Activated CD4-positive, alpha-beta T cell treated with anti-CD3 and anti-CD28 coated beads, Interleukin-2, amount 50 U/mL, for 1 hour (primary cell): Measurements from ENCODE around the gene KCNC4.

Experiments
- DNase-seq: peaks from one replicate; pipeline ENCODE4 v3.0.0-alpha.2; 2020

KCNC4 gene

DNA sequence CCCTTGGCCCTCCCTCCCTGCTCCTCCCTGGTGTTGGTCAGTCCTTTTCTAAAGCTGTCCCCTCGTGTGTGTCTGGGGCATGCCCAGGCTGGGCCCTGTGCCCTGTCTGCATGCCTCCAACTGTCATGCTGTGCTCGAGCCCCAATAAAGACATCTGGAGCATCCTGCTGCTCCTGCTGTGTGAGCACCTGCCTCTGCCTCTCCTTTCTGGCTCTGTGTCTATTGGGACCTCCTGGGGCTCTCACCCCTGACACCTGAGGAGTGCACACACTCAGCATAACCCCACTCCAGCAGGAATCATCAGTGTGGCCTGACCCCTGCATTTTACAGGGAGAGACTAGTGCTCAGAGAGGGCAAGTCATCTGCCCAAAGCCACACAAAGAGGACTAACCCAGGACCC is 23.7 kb downstream of the KCNC4 start:
- no peak for DNase-seq

DNA sequence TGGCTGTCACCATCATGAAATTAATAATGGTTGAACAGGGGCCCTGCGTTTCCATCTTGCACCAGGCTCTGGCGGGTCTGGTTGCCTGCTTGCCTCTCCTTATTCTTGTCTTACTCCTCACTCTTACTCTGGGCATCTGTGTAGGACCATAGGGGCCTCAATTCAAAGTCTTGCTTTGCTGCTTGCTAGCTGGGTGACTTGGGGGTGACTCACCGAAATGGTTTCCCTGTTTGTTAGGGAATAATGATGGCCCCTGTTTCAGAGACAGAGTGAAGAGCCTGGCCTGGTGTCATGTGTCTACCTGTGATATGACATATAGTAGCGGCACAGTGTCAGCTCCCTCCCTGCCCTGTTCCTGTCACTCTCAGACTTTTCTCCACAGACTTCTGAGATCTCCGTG is 24.6 kb downstream of the KCNC4 start:
- no peak for DNase-seq

DNA sequence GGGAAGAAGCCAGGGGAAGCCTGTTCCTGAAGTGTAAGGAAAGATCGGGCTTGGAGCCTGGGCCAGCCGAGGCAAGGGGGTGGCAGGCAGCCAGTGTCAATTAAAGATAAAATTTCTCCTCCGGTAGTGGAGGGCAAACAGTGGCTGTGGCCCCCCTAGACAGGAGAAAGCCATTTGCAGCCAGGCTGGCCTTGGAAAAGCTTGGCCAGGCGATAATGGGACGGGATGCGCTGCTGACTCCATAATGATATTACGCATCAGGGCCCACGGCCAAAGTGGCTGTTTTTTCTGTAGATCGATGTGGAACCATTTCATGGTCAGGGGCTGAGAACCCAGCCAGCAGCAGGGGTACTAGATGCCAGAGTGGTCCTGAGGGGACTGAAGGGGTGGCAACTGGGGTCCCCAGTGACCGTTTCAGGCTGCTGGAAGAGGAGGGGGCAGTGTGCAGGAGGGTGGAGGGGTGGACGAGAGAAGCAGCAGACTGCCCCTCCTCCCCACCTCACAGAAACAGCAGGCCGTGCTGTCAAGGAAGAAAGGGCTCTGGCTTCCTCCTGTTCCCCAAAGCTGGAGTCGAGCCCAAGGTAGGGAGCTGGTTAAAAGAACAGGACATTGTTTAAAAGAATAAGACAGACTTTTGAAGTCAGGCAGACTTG is 25.2 kb downstream of the KCNC4 start:
- no peak for DNase-seq

DNA sequence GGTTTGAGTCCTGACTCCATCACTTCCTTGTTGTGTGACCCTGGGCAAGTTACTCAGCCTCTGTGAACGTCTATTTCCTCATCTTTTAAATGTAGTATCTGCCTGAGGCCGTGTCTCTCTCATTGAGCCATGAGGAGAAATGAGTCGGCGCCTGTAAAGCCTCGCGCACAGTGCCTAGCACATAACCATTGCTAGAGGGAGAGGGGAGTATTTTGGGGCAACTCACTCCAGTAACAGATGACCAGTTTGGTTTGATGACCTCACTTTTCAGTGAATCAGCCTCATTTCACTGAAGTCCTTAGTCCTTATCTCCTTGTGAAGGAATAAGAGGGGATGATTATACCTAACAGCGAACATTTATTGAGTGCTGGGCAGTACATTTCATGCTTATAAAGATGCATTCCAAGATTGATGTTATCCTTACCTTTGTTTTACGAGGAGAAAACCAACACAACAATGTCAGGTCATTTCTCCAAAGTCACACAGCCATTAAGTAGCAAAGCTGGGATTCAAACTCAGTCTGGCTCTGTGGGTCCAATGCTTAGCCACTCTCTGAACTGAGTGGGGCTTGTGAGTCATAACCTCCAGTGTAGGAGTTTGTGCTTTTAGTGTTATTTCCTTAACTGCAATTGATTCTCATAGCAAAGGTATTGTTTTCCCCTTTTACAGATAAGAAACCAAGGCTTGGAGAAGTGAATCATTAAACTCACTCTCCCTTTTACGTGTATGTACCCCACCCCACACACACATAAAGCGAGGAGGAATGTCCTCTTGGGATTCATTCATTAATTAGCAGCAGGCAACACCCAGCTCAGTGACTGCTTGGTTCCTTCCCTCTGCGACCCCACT is 25.9 kb downstream of the KCNC4 start:
- DNase-seq = no peak

DNA sequence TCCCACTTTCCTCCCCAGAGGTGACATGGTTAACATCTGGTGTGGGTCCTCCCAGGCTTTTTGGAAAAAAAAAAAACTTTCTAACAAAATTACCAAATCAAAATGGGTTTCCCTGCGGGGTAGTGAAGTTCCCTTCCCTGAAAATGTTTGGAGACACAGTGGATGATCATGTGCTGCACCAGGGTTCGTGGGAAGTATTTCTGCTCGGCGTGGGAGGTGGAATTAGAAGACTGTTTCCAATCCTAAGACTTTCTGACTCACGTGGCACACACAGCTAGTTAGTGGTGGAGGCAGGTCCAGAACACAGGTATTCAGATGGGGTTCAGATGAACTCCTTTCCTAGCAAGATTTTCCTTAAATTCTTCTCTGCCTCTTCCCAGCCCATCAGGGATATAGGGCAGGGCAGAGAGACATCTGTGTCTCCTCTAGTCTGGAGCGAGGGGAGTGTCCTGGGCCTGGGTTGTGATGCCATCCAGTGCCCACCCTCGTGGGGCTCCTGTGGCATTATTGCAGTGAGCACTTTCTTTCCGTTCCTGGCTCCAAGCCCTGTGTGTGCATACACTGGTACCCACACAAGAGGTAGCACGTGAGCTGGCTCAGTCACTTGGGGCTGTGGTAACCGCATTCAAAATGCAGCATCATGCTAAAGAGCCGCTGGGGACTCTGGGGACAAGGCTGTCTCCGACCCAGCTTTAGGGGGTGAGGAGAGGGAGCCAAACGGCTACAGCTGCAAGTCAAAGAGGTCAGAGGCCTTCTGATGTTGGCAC is 27.5 kb downstream of the KCNC4 start:
- no peak for DNase-seq

DNA sequence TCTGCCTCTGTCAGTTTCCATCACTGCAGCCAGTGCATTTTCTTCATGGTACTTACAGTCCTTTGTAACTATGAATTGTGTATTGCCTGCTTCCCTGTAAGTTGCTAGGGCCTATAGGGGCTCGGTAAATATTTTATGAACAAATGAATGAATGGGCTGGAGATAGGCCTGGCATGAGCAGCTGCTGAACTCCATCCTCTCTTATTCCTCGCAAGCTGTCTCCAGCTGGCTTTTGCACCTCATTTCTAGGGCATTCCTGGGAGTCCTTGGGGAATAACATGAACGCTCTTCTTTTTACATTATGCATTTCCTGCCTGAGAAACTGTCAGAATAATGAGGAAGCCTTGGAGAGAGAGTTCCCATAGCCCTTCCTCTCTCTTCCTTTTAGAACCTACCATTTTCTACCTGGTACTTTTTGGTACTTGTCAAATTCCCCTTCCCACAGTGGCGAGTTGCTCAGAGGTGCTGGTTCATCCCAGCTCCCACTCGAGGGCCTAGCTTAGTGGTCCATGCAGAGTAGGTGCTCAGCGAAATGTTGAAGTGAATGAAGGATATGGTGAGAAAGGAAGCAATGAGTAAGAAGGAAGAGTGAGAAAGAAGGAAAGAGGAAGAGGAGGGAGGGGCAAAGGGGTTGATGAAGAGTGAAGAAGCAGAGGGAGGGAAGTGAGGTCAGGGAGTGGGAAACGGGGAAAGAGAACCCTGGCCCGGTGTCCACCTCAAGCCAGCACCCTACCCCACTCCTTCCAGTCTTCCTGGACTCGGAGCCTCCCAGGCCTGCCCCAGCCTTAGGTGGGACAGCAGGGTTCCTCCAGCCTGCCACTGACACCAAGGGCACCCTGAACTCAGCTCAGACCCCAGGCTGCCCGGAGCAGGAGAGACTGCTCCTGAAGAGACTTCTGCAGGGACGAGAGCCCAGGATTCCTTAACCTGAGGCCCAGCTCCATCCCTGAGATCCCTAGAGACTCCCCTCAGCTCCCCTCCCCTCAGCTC is 29.6 kb downstream of the KCNC4 start:
- DNase-seq = no peak

DNA sequence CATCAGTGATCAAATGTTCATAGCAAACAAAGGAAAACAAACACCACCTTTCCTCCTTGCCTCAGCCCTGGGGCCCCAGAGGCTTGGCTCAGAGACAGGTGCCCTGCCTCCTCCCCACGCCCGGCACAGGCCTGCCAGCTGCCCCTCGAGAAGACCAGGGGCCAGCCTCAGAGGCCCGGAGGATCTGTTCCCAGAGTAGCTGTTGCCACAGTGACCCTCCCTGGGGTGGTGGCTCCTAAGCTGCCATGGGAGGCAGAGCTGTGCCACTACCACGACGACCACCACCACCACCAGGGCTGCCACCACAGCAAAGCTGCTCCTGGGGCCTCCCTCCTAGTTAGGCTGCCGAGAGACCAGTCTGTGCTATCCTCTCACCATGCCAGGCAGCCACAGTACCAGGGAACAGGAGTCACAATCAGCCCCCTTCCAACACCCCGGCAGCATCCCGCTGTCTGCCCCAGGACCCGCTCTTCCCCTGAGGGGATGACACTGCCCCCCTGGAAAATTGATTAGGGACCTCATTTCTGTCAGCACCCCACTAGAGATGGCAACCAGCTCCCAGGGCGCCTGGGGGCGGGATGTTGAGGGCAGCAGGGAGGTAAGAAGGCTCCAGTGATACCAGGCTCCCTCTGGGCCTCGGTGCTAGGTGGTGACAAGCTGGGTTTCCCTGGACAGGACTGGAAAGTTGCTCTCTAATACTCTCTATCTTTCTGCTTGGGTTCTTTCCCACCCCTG is 30.5 kb downstream of the KCNC4 start:
- no peak for DNase-seq

DNA sequence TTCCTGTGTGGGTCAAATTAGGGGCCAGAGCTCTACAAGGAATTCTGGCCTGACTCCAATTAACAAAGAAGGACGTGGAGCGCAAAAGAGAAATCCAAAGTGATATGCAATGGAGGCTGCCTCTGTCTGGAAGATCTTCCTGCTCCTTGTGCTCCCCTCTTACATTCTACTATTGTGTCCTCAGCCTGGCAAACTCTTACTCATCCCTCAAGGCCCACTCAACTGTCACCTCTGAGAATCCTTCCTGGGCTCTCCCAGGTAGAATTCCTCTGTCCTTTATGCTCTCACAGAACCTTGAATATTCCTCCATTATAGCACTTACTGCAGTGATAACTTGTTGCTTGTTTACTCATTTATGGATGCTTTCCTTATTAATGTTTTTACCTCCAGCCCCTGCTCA is 31.4 kb downstream of the KCNC4 start:
- no peak for DNase-seq

DNA sequence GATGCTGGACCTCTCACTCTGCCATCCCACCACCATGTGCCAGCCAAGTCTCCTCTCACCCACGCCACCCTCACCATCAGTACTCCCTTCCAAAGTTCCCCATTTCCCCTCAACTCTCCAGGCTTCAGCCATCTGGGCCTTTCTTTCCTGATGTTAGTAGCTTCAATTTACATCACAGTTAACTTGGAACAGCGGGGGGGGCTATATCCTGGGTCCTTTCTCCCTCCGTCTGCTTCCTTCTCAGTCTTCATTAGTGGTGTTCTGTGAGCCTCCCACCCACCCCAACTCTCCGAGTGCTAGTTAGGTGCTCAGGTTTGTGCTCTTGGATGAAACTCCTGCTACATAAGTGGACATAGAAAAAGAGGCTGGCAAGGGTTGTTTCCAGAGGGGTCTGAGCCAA is 31.9 kb downstream of the KCNC4 start:
- no peak for DNase-seq

DNA sequence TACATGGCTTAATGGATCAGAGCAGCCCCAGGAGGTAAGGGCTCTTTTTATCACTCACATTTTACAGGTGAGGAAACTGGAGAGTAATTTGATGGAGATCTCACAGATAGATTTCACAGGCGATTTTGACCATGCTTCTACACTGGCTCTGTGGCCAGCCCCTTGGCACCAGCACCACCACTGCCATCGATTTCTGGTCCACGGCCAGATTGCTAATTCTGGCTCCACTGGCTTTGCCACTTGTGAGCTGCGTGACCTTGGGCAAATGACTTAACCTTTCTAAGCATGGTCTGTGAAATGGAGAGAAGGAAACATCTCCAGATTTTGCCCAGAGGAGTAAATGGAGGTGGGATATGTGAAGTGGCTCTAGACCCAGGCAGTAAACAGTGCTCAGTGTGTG is 32.6 kb downstream of the KCNC4 start:
- DNase-seq = no peak

DNA sequence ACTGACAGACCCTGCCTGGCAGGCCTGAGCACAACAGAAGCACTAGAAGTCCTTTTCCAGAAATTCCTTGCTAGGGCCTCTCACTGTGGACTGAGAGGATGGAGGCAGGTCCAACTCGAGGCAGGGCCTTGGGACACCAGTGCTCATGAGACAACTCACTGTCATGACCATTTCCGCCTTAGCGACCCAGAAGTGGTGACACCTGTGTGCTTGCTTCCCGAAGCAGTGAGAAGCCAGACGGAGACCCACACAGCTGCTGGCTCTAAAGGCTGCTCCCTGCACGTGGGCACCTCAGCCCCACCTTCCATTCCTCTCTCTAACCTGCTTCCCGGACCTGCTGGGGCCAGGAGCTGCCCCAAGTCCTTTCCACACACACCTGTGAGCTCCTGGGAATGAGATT is 33.0 kb downstream of the KCNC4 start:
- DNase-seq = no peak

DNA sequence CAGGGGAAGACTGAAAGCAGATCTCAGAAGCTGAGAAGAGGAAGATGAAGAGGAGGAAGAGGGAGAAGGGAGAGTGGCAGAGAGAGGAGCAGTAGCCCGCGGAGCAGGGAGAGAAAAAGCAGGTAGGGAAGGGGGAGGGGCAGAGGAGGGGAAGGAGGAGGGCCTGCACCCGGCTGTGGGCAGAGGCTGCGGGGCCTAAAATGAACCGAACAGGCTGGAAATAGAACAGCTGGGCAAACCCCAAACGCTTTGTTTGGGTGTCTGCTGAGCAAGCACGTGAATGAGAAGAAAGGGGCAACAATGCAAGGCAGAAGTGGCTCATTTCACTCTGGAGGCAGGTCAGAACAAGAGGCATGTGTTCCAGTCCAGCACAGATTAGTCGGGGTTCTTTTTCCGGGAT is 33.5 kb downstream of the KCNC4 start:
- DNase-seq = no peak

DNA sequence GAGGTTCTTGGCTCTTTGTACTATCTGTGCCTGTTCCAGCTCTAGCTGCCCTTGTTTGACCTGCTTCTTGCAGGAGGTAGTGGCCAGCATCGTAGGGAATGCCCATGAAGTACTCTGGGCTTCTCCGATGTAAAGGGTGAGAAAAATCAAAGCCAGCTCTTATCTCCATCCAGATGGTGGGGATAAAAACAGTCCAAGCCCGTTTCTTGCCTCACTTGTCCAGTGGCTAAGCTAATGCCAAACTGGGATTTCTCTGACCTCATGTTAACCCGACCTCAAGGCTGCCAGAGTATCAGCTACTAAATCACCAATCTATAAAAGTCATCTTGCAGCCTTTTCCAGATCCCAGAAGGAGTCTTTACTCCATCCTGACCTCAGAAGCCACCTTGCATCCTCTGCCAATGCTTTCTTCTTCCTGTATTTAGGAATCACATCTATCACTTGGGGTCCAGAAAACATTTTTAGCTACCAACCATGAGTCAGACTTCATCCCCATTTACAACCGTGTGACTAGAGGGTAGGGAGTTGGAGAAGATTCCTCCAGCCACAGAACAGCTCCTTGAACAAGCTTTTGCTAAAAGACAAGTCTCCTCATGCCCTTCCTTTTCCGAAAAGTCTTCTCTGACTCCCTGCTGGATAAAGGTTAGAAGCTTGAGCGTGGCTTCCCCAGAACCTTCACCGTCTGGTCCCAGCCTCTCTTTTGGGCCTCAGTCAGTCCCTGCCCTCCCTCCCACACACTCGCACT is 35.9 kb downstream of the KCNC4 start:
- DNase-seq = no peak

DNA sequence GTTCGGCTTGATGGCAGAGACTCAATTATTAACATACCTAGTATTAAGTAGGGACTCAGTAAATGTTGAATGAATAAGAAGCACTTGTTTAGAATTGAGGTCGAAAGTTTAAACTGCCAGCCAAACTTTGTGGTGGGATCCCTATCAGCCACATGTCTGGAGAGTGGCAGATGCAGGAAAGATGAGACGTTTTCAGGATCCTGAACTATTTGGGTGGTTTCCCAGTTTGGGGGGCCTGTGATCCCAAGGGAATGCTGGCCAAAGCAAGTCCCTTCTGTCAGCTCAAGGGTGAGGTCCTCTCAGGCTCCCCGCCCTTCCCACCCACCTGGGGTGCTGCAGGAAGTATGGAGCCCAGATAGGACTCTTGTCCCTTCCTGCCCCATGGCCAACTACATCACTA is 38.6 kb downstream of the KCNC4 start:
- DNase-seq = no peak

DNA sequence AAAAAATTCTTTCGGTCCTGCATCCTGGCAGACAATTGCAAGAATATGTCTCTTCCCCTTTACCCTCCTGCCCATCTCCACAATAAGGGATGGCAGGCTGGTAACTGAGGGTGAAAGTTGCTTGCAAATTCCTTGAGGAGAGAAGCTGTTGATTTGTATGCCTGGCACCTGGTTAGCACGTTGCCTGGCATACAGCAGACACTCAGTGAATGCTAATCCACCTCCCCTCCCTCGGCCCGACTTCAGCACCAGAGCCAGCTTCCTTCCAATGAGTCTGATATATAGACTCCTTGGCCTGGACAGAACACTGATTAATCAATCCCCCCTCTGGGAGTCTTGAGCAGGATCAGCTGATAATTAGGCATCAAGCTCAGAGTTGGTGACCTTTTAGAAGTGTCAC is 39.1 kb downstream of the KCNC4 start:
- no peak for DNase-seq

DNA sequence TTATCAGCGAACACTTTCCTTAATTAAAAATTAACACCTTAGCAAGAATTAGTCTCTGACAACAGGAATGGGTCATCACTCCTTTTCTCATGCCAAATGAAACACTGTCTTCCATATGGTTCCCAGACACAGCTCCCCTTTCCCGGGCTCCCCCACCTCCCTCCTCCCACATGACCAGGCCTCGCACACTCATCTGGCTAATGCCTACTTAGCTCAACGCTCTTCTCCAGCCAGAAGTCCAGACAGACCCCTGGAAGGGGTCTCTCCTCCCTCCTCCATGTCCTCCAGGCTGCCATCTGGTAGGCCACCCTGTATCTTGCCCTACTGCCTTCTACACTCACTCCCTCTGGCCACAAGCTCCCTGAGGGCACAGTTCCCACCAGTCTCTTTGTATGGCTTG is 39.9 kb downstream of the KCNC4 start:
- no peak for DNase-seq

DNA sequence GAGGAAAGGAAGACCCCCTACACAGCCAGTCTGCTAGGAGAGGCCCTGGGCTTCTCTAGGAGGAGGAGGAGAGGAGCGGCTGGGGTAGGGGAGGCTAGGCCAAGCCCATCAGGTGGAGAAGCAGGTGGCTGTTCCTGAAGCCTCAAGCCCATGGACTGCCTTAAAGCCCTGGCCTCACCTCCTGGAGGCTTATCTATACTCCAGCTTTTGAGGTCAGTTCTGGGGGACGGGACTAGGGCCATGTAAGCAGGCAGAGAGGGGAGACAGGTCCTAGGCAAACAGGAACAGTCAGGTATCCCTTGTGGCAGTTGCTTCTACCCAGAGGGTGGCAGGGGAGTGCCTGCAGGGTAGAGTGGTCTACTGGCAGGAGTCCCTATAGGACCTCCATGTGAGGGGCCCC is 40.6 kb downstream of the KCNC4 start:
- no peak for DNase-seq

DNA sequence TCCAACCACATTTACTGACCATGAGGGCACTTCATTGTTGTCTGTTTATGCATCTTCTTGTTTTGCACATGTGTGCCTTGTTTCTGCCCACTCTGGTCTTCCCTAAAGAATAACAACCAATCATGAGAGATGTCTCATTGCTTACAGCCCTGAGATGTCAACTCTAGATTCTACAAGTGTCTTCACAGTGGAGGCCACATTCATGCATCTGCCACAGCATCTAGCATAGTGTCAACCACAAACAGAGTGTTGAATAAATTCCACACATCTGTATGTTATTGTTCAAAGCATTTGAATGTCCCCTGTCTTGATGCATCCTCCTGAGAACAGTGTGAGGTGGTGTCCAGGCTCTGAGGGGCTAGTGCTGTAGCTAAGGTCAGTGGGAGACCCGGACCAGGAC is 43.1 kb downstream of the KCNC4 start:
- no peak for DNase-seq

DNA sequence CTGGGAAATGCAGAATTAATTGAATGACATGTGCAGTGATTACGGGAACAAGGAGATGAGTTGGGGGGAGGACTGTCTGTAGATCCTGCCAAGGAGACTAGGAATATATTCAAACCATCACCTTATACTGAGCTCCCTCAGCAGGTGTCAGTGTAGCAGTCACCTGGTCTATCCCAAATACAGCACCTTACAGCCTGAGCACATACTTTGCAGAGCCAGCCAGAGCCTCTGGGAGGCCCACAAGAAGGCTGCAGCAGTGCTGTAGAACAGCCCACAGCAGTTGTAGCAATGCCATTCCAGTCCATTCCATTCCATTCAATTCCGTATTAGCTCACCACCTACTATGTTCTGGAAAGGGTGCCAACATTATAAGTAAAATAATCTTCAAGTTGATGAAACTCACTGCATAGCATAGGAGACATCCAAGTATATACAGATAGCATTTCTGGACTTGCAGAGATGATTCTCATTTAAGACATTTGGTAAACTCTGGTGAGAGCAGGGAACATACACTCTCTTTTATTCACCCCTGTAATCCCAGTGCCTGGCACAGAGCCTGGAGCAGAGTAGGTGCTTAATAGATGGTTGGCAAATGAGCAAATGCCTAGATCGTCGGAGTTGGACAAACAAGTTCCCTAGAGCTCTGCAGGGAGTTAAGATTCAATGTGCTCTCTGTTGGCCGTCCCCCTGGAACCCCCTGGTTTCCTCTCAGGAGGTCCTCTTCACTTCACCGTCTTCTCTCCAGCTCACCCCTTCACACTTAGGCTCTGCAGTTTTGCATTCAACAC is 44.7 kb downstream of the KCNC4 start:
- no peak for DNase-seq

DNA sequence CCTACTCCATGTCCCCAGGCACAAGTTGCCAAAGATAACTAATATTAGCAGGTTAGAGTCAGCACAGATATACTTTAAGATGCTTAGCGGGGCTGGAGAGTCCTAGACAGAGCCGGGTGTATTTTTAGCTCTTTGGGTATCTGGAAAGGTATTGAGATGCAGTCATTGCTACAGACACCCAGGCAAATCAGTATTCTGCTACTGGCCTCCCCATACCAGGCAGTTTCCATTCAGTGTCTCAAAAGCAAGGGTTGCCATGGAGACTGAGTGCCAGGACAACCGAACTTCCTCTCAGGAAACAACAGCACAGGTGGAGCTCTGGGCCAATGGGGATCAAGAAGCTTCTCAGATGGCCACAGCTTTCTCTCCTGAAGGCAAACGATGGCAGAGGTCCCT is 45.3 kb downstream of the KCNC4 start:
- no peak for DNase-seq
